Measurements from ENCODE around the gene PTPN3. TPM values are rescaled to one million over a fixed set of nuclear protein-coding genes. Genes with fewer than 3 reads are reported as not detected.

Gene PTPN3
- polyA plus RNA-seq, 1 of the 3 experiments (the other 2 are of a cell fraction) = 7.5 TPM

DNA sequence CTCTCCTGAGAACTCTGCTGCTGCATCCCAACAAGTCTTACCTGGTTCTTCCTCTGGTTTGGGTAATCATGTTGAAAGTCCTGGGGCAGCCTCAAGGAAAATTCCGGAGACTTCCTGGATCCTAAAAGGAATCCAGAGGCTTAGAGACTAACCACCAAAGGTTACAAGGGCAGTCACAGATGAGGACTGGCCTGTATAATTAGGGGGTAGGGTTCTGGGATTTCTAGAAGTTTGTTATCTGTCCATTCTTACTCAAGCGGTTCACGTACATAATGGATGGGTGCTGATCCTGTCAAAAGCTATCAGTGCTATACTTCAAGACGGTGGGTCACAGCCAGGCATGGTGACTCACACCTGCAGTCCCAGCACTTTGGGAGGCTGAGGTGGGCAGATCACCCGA, 125.9 kb downstream of the PTPN3 start:
- Histone ChIP-seq H3K4me3 (ENCODE audit: low read depth in 2 of 2, low read length in 1 of 2) (no peak overlapping the region), H3K9me2 (no peaks in the 10 kb centered on the region), H3K9ac (no peak overlapping the region), H2AFZ (ENCODE audit: low read depth) (no peak overlapping the region), H4K20me1 (ENCODE audit: insufficient read depth) (no peaks in the 10 kb centered on the region), H3K4me1 (ENCODE audit: control insufficient read depth in 1 of 2, insufficient read depth in 2 of 2, low read depth in 1 of 2, low read length in 1 of 2) (no peaks in the 10 kb centered on the region), H3K27me3 (ENCODE audit: insufficient read depth) (no peaks in the 10 kb centered on the region), H3K9me3 (no peaks in the 10 kb centered on the region), H3K36me3 (replicated peaks in 1 of 2; ENCODE audit: control insufficient read depth in 1 of 2, insufficient read depth in 2 of 2, low read length in 1 of 2) (peaks cover 0 to 2% of the 10 kb centered on the region in 2 experiments), H3F3A (replicated peaks; ENCODE audit: insufficient read depth) (no peaks in the 10 kb centered on the region), H3K27ac (ENCODE audit: low read depth in 2 of 2, low read length in 1 of 2) (no peak overlapping the region), H3K4me2 (no peak overlapping the region), H3K79me2 (ENCODE audit: insufficient read depth) (no peaks in the 10 kb centered on the region)
- no peak for DNase-seq
- POLR2A ChIA-PET = no interaction called here
- CTCF ChIA-PET = no interaction called here
- TF ChIP-seq, protein P1, sequence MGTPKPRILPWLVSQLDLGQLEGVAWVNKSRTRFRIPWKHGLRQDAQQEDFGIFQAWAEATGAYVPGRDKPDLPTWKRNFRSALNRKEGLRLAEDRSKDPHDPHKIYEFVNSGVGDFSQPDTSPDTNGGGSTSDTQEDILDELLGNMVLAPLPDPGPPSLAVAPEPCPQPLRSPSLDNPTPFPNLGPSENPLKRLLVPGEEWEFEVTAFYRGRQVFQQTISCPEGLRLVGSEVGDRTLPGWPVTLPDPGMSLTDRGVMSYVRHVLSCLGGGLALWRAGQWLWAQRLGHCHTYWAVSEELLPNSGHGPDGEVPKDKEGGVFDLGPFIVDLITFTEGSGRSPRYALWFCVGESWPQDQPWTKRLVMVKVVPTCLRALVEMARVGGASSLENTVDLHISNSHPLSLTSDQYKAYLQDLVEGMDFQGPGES (IDR thresholded peaks at IDR 0.05; ENCODE audit: low read depth, low read length) = no peak
- TF ChIP-seq EZH2phosphoT487 (IDR thresholded peaks at IDR 0.05; ENCODE audit: borderline replicate concordance, low read depth) (no peak), YY1 (IDR thresholded peaks at IDR 0.05; ENCODE audit: low read depth) (no peak), USF1 (IDR thresholded peaks at IDR 0.05; ENCODE audit: borderline replicate concordance, low read depth) (no peak), CHD2 (IDR thresholded peaks at IDR 0.05; ENCODE audit: low read length, partially characterized antibody) (no peak)
- WGBS (ENCODE audit: low lambda C conversion rate) = 61% methylated on average over 5 of the region's 5 CpGs

DNA sequence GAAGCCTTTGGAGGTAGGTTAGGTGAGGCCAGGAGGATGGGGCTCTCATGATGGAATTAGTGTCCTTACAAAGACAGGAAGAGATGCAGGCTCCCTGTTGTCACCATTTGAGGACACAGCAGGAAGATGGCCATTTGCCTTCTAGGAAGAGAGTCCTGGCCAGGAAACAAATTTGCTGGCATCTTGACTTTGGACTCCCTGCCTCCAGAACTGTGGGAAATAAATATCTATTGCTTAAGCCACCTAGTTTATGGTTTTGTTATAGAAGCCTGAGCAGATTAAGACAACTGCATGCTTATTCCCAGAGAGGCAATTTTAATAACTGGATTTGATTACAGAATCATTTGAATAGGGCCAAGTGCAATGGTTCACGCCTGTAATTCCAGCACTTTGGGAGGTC, 126.7 kb downstream of the PTPN3 start:
- ChIA-PET POLR2A (no interaction called here), CTCF (no interaction called here)
- Histone ChIP-seq H3K4me1 (ENCODE audit: control insufficient read depth in 1 of 2, insufficient read depth in 2 of 2, low read depth in 1 of 2, low read length in 1 of 2) (no peaks in the 10 kb centered on the region), H3K4me3 (ENCODE audit: low read depth in 2 of 2, low read length in 1 of 2) (no peak overlapping the region), H3K79me2 (ENCODE audit: insufficient read depth) (no peaks in the 10 kb centered on the region), H2AFZ (ENCODE audit: low read depth) (no peak overlapping the region), H3K4me2 (no peak overlapping the region), H3K27me3 (ENCODE audit: insufficient read depth) (no peaks in the 10 kb centered on the region), H4K20me1 (ENCODE audit: insufficient read depth) (no peaks in the 10 kb centered on the region), H3K36me3 (replicated peaks in 1 of 2; ENCODE audit: control insufficient read depth in 1 of 2, insufficient read depth in 2 of 2, low read length in 1 of 2) (no peaks in the 10 kb centered on the region), H3K9me3 (no peaks in the 10 kb centered on the region), H3F3A (replicated peaks; ENCODE audit: insufficient read depth) (no peaks in the 10 kb centered on the region), H3K27ac (ENCODE audit: low read depth in 2 of 2, low read length in 1 of 2) (no peak overlapping the region), H3K9me2 (no peaks in the 10 kb centered on the region), H3K9ac (no peak overlapping the region)
- WGBS (ENCODE audit: low lambda C conversion rate) = 57% methylated on average over 1 of the region's 1 CpG
- no peak for DNase-seq
- TF ChIP-seq CTCF (IDR thresholded peaks at IDR 0.05) (no peak), GATA2 (CRISPR knock-in tag; IDR thresholded peaks at IDR 0.05) (no peak), EZH2phosphoT487 (IDR thresholded peaks at IDR 0.05; ENCODE audit: borderline replicate concordance, low read depth) (no peak), FOSL2 (IDR thresholded peaks at IDR 0.05; ENCODE audit: borderline replicate concordance, low read depth) (no peak)
